Activated CD4-positive, alpha-beta T cell treated with anti-CD3 and anti-CD28 coated beads, Interleukin-2, amount 50 U/mL, for 1 hour (primary cell): ENCODE measurements around the gene CTNND1.
"Not testable (repeated sequence)": the region's sequence is repeated elsewhere in the genome, so short reads cannot be mapped to it uniquely, and the experiment has no call there.

Experiments used
- DNase-seq: peaks from one replicate; pipeline ENCODE4 v3.0.0-alpha.2; 2020

CTNND1 gene

GRCh38 chr11:57793351-57794115, 31.9 kb downstream of the CTNND1 start:
- no peak for DNase-seq

- DNase-seq = no peak
Measured at GRCh38 chr11:57798905-57799559, 37.4 kb downstream of the CTNND1 start.

GRCh38 chr11:57800444-57801182, 39.0 kb downstream of the CTNND1 start:
- no peak for DNase-seq

GRCh38 chr11:57801183-57801485, 39.5 kb downstream of the CTNND1 start:
- no peak for DNase-seq

GRCh38 chr11:57802411-57802810, 40.8 kb downstream of the CTNND1 start:
- DNase-seq = no peak

- DNase-seq = no peak
Measured at GRCh38 chr11:57804466-57804865, 42.9 kb downstream of the CTNND1 start.

GRCh38 chr11:57805780-57806179, 44.2 kb downstream of the CTNND1 start:
- DNase-seq = no peak

- no peak for DNase-seq
Measured at GRCh38 chr11:57812634-57813033, 51.0 kb downstream of the CTNND1 start.

GRCh38 chr11:57815476-57815875, 53.9 kb downstream of the CTNND1 start:
- no peak for DNase-seq

GRCh38 chr11:57815877-57816276, 54.3 kb downstream of the CTNND1 start:
- no peak for DNase-seq

GRCh38 chr11:57818812-57819211, 57.2 kb downstream of the CTNND1 start:
- DNase-seq = no peak

- no peak for DNase-seq
Measured at GRCh38 chr11:57819252-57819979, 57.8 kb downstream of the CTNND1 start.

GRCh38 chr11:57823859-57824258, 62.3 kb downstream of the CTNND1 start:
- no peak for DNase-seq

GRCh38 chr11:57834852-57835251, 73.2 kb downstream of the CTNND1 start:
- no peak for DNase-seq

GRCh38 chr11:57838609-57839008, 77.0 kb downstream of the CTNND1 start:
- DNase-seq = not testable (repeated sequence)

- DNase-seq = no peak
Measured at GRCh38 chr11:57842873-57843272, 81.3 kb downstream of the CTNND1 start.

GRCh38 chr11:57867966-57868365, 106.4 kb downstream of the CTNND1 start:
- DNase-seq = no peak

- no peak for DNase-seq
Measured at GRCh38 chr11:57868491-57868890, 106.9 kb downstream of the CTNND1 start.
